ENCODE data around the gene SLC4A7.

GRCh38 chr3:27454914-27455313, 29.3 kb downstream of the SLC4A7 start:
- no peak for TF ChIP-seq RB1 (IDR thresholded peaks at IDR 0.05; ENCODE audit: borderline replicate concordance)
- no peak for TF ChIP-seq SPI1 (IDR thresholded peaks at IDR 0.05; ENCODE audit: borderline replicate concordance, insufficient read depth, low read depth, low read length)

All from GM12878 (cell line).